DMS153 (cell line): ENCODE data around the gene IQGAP2.

Experiments used
- DNase-seq: peaks from one replicate; lab custom pipeline; 2025; lab: John Stamatoyannopoulos, UW

The IQGAP2 gene

GRCh38 chr5:76451031-76451701 lies 48.1 kb downstream of the IQGAP2 start:
- no peak for DNase-seq

GRCh38 chr5:76455531-76456133 lies 52.5 kb downstream of the IQGAP2 start:
- no peak for DNase-seq

- DNase-seq: no peak
Observed at GRCh38 chr5:76456258-76456657, 53.2 kb downstream of the IQGAP2 start.

- no peak for DNase-seq
Observed at GRCh38 chr5:76457674-76458485, 54.8 kb downstream of the IQGAP2 start.

GRCh38 chr5:76458486-76458830 lies 55.4 kb downstream of the IQGAP2 start:
- no peak for DNase-seq

GRCh38 chr5:76460104-76460503 lies 57.0 kb downstream of the IQGAP2 start:
- no peak for DNase-seq

- no peak for DNase-seq
Observed at GRCh38 chr5:76462097-76462667, 59.1 kb downstream of the IQGAP2 start.

GRCh38 chr5:76467216-76467615 lies 64.1 kb downstream of the IQGAP2 start:
- no peak for DNase-seq

GRCh38 chr5:76468635-76469425 lies 65.7 kb downstream of the IQGAP2 start:
- DNase-seq: no peak

GRCh38 chr5:76469656-76470290 lies 66.7 kb downstream of the IQGAP2 start:
- no peak for DNase-seq

GRCh38 chr5:76470976-76471375 lies 67.9 kb downstream of the IQGAP2 start:
- DNase-seq: no peak

GRCh38 chr5:76471406-76471805 lies 68.3 kb downstream of the IQGAP2 start:
- DNase-seq: no peak

GRCh38 chr5:76471987-76472334 lies 68.9 kb downstream of the IQGAP2 start:
- DNase-seq: no peak

- no peak for DNase-seq
Observed at GRCh38 chr5:76472335-76473008, 69.4 kb downstream of the IQGAP2 start.

GRCh38 chr5:76473009-76473336 lies 69.9 kb downstream of the IQGAP2 start:
- no peak for DNase-seq

- DNase-seq: no peak
Observed at GRCh38 chr5:76473661-76474060, 70.6 kb downstream of the IQGAP2 start.

GRCh38 chr5:76474377-76474776 lies 71.3 kb downstream of the IQGAP2 start:
- no peak for DNase-seq

GRCh38 chr5:76475385-76475784 lies 72.3 kb downstream of the IQGAP2 start:
- no peak for DNase-seq

- DNase-seq: no peak
Observed at GRCh38 chr5:76475936-76476335, 72.9 kb downstream of the IQGAP2 start.

- no peak for DNase-seq
Observed at GRCh38 chr5:76476474-76477038, 73.5 kb downstream of the IQGAP2 start.

GRCh38 chr5:76477061-76477460 lies 74.0 kb downstream of the IQGAP2 start:
- no peak for DNase-seq
